GM18867 (cell line): Measurements from ENCODE around the gene RAD51C.
"Not testable (repeated sequence)": the region's sequence is repeated elsewhere in the genome, so short reads cannot be mapped to it uniquely, and the experiment has no call there.

Experiments
- ATAC-seq: cut with Tn5 transposase; IDR thresholded peaks from one replicate; pipeline ENCODE4 v1.9.1; 2021; ENCODE audit warnings: mild to moderate bottlenecking, moderate library complexity; ENCODE audit not compliant: unreplicated experiment

RAD51C gene

GRCh38 chr17:58692239-58693055, at the start of gene RAD51C:
TSS of gene RAD51C (plus strand) at chr17:58692602. CDS start at chr17:58692644, 42 bp downstream.
- ATAC-seq = peak; percentile 97

GRCh38 chr17:58643147-58643546, 49.3 kb upstream of the RAD51C start:
- no peak for ATAC-seq

GRCh38 chr17:58648236-58648635, 44.2 kb upstream of the RAD51C start:
- no peak for ATAC-seq

GRCh38 chr17:58657962-58658803, 34.2 kb upstream of the RAD51C start:
- not testable (repeated sequence) for ATAC-seq

- peak; percentile 71 for ATAC-seq
Measured at GRCh38 chr17:58658804-58659713, 33.3 kb upstream of the RAD51C start.

- ATAC-seq = not testable (repeated sequence)
Measured at GRCh38 chr17:58659714-58660084, 32.7 kb upstream of the RAD51C start.

GRCh38 chr17:58660621-58661020, 31.8 kb upstream of the RAD51C start:
- no peak for ATAC-seq

- ATAC-seq = no peak
Measured at GRCh38 chr17:58661499-58661898, 30.9 kb upstream of the RAD51C start.

GRCh38 chr17:58664302-58664701, 28.1 kb upstream of the RAD51C start:
- ATAC-seq = no peak

- ATAC-seq = no peak
Measured at GRCh38 chr17:58665946-58666857, 26.2 kb upstream of the RAD51C start.

GRCh38 chr17:58666858-58667267, 25.5 kb upstream of the RAD51C start:
- no peak for ATAC-seq

GRCh38 chr17:58667934-58668597, 24.3 kb upstream of the RAD51C start:
- no peak for ATAC-seq

GRCh38 chr17:58668598-58668935, 23.8 kb upstream of the RAD51C start:
- no peak for ATAC-seq

- ATAC-seq = no peak
Measured at GRCh38 chr17:58669853-58670252, 22.5 kb upstream of the RAD51C start.

GRCh38 chr17:58671969-58672368, 20.4 kb upstream of the RAD51C start:
- no peak for ATAC-seq

- no peak for ATAC-seq
Measured at GRCh38 chr17:58677194-58677880, 15.1 kb upstream of the RAD51C start.

- ATAC-seq = not testable (repeated sequence)
Measured at GRCh38 chr17:58678287-58678686, 14.1 kb upstream of the RAD51C start.

GRCh38 chr17:58679263-58680037, 13.0 kb upstream of the RAD51C start:
- ATAC-seq = peak; percentile 64
